ENCODE data around the gene A3GALT2. TPM values are rescaled to one million over a fixed set of nuclear protein-coding genes. Genes with fewer than 3 reads are reported as not detected.
A peak's percentile ranks its signal among the peaks of the same experiment; 100 is the strongest.

Gene A3GALT2
- total and polyA plus RNA-seq, 2 donors, result not detected

DNA sequence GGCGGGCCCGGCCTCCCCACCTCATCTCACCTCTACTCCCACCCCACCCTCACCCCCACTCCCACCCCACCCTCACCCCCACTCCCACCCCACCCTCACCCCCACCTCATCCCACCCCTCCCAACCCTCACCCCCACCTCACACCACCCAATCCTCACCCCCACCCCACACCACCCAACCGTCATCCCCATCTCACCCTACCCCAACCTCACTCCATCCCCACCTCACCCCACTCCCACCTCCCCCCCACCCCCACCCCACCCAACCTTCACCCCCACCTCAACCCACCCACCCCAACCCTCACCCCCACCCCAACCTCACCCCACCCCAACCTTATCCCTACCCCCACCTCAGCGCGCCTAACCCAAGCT, 13.4 kb downstream of the A3GALT2 start:
- Histone ChIP-seq H3K4me3 (ENCODE audit: low read depth, low read length) (no peak overlapping the region), H3K4me1 (ENCODE audit: insufficient read depth) (no peaks in the 10 kb centered on the region), H3K27ac (ENCODE audit: low read depth) (no peak overlapping the region), H3K36me3 (ENCODE audit: insufficient read depth) (no peaks in the 10 kb centered on the region)
- 88% methylated on average over 5 of the region's 5 CpGs for WGBS
- DNase-seq (ENCODE audit: extremely low spot score), result no peak

DNA sequence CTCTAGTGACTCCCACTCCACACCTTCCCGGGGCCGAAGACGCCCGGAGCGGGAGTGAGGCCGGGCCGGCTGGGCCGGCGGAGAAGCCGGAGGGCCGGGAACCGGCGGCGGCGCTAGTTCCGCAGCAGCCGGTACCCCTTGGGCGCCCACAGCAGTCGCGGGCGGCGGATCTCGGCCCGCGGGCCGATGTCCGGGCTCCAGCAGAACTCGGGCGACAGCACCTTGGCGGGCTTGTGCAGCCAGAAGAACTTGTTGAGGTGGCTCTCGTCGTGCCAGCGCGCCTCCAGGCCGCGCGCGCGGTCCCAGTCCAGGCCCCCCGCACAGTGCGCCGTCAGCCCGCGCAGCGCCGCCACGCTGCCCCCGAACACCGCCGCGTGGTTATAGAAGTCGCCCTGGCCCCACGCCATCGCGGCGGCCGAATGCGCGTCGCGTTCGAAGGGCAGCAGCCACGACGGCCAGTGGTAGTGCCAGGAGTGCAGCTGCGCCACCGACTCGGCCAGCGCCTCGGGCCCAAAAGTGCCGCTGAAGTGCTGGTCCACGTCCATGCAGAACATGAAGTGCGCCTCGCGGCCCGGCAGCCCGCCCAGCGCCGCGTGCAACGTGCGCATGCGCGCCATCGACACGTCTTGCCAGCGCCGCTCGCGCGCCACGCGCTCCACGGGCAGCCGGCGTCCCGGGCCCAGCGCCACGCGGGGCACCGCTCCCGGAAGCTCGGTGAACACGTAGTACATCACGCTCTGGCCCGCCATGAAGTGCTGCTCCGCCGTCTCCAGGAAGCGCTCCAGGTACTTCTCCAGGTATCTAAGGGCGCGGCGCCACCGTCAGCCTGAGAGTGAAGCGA, 14.0 kb downstream of the A3GALT2 start:
- WGBS, result 10% methylated on average over 113 of the region's 113 CpGs

DNA sequence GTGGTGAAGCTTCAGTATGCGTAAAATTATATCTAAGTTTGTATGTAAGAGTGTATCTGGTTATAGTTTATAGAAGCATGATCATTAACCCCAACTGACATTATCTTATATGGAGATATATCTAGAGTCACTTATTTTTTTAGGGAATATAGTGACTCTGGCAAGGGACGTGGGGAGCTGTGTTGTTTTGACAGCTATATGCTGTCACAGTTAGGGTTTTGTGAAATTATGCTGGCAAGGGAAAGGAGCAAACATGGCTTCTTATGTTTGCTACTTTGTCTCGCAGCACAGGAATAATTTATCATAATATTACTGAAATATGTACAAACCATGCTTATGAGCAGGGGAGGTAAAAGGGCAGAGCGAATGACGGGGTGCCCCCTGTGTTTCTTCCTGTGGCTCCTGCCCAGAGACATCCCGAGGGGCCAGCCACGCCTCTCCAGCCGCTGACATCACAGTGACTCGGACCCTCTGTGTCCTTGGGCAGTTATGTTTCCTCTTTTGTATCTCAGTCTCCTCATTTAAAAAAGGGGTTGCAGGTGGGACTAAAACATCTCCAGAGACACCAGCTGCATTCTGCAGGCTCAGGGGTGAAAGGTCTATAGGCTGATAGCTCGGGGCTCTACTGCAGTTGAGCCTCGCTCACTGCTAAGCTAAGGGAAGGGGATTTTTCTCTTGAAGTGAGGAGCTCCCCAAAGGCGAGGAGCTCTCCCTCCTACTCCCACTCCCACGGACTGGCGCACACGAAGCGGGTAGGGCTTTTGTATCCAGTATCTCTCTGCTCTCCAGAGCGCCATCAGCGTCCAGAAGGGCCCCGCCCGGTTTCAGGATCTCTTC, 14.9 kb downstream of the A3GALT2 start:
- DNase-seq (ENCODE audit: extremely low spot score), result no peak
- Histone ChIP-seq H3K4me1 (ENCODE audit: insufficient read depth) (no peaks in the 10 kb centered on the region), H3K4me3 (ENCODE audit: low read depth, low read length) (no peak overlapping the region), H3K27ac (ENCODE audit: low read depth) (no peak overlapping the region), H3K36me3 (ENCODE audit: insufficient read depth) (no peaks in the 10 kb centered on the region)
- 68% methylated on average over 20 of the region's 20 CpGs for WGBS

More for the DNA sequence above, 14.0 kb downstream of the A3GALT2 start:
- no peak overlapping the region for H3K27ac ChIP-seq (ENCODE audit: low read depth)
- no peak for DNase-seq (ENCODE audit: extremely low spot score)
- no peaks in the 10 kb centered on the region for H3K4me1 ChIP-seq (ENCODE audit: insufficient read depth)
- H3K4me3 ChIP-seq (ENCODE audit: low read depth, low read length), result no peak overlapping the region
- no peaks in the 10 kb centered on the region for H3K36me3 ChIP-seq (ENCODE audit: insufficient read depth)

- WGBS, result 98% methylated on average over 5 of the region's 5 CpGs
- H3K36me3 ChIP-seq (ENCODE audit: insufficient read depth), result no peaks in the 10 kb centered on the region
- H3K4me3 ChIP-seq (ENCODE audit: low read depth, low read length), result no peak overlapping the region
- DNase-seq (ENCODE audit: extremely low spot score), result no peak
- H3K4me1 ChIP-seq (ENCODE audit: insufficient read depth), result no peaks in the 10 kb centered on the region
- H3K27ac ChIP-seq (ENCODE audit: low read depth), result no peak overlapping the region
Observed at GRCh38 chr1:33305016-33305415, 15.9 kb downstream of the A3GALT2 start.

DNA sequence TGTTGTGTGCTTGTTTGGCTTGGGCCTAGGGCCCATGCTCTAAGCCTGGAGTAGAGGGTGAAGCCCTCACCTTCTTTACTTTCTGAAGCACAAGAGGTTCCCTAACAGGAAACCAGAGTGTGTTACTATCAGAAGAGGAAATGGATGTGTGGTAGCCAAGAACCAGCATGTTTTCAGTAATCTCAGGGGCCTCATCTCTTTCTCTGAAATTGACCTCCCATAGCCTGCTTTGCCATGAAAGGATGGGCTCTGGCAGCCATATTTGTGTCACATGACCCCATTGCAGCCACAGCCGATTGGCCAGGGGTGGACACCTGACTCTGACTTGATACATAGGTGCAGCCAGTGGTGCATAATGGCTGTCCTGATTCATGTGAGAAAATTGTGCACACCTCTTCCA, 18.6 kb downstream of the A3GALT2 start:
- WGBS, result 95% methylated on average over 1 of the region's 1 CpG
- no peaks in the 10 kb centered on the region for H3K4me1 ChIP-seq (ENCODE audit: insufficient read depth)
- DNase-seq (ENCODE audit: extremely low spot score), result no peak
- H3K4me3 ChIP-seq (ENCODE audit: low read depth, low read length), result no peak overlapping the region
- H3K36me3 ChIP-seq (ENCODE audit: insufficient read depth), result no peaks in the 10 kb centered on the region
- H3K27ac ChIP-seq (ENCODE audit: low read depth), result no peak overlapping the region

GRCh38 chr1:33301273-33301984, 19.5 kb downstream of the A3GALT2 start:
- DNase-seq (ENCODE audit: extremely low spot score), result no peak
- H3K36me3 ChIP-seq (ENCODE audit: insufficient read depth), result no peaks in the 10 kb centered on the region
- no peak overlapping the region for H3K27ac ChIP-seq (ENCODE audit: low read depth)
- H3K4me1 ChIP-seq (ENCODE audit: insufficient read depth), result no peaks in the 10 kb centered on the region
- H3K4me3 ChIP-seq (ENCODE audit: low read depth, low read length), result no peak overlapping the region
- WGBS, result 71% methylated on average over 4 of the region's 4 CpGs

DNA sequence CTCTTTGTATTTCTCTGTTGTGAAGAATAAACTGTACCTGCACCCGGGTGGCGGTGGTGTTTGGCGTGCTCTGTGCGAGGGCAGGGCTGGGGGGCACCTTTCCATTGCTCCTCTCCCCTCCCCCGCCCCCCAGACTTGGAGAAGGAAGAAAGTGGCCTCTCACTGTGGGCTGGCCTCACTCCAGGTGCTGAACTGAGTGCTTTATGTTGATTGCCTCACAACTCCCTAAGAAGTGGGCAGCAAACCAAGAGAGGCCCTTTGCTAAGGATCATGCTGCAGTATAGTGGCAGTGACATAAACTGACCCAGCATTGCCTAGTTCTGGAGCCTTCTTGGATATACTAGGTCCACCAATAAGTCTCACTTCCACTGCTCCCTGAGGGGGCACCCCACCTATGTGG, 20.2 kb downstream of the A3GALT2 start:
- no peak overlapping the region for H3K4me3 ChIP-seq (ENCODE audit: low read depth, low read length)
- 55% methylated on average over 5 of the region's 5 CpGs for WGBS
- no peak overlapping the region for H3K27ac ChIP-seq (ENCODE audit: low read depth)
- H3K4me1 ChIP-seq (ENCODE audit: insufficient read depth), result no peaks in the 10 kb centered on the region
- DNase-seq (ENCODE audit: extremely low spot score), result peak; percentile 49
- H3K36me3 ChIP-seq (ENCODE audit: insufficient read depth), result no peaks in the 10 kb centered on the region

- Histone ChIP-seq H3K27ac (ENCODE audit: low read depth) (no peak overlapping the region), H3K36me3 (ENCODE audit: insufficient read depth) (no peaks in the 10 kb centered on the region), H3K4me3 (ENCODE audit: low read depth, low read length) (no peak overlapping the region), H3K4me1 (ENCODE audit: insufficient read depth) (no peaks in the 10 kb centered on the region)
- WGBS, result 87% methylated on average over 15 of the region's 15 CpGs
- DNase-seq (ENCODE audit: extremely low spot score), result no peak
Observed at GRCh38 chr1:33299461-33300155, 21.3 kb downstream of the A3GALT2 start.

- DNase-seq (ENCODE audit: extremely low spot score), result no peak
- no peaks in the 10 kb centered on the region for H3K4me1 ChIP-seq (ENCODE audit: insufficient read depth)
- WGBS, result 73% methylated on average over 18 of the region's 18 CpGs
- H3K36me3 ChIP-seq (ENCODE audit: insufficient read depth), result no peaks in the 10 kb centered on the region
- H3K27ac ChIP-seq (ENCODE audit: low read depth), result no peak overlapping the region
- no peak overlapping the region for H3K4me3 ChIP-seq (ENCODE audit: low read depth, low read length)
Observed at GRCh38 chr1:33298623-33299277, 22.1 kb downstream of the A3GALT2 start.

GRCh38 chr1:33297911-33298622, 22.8 kb downstream of the A3GALT2 start:
- Histone ChIP-seq H3K4me1 (ENCODE audit: insufficient read depth) (no peaks in the 10 kb centered on the region), H3K36me3 (ENCODE audit: insufficient read depth) (no peaks in the 10 kb centered on the region)
- WGBS, result 96% methylated on average over 4 of the region's 4 CpGs

DNA sequence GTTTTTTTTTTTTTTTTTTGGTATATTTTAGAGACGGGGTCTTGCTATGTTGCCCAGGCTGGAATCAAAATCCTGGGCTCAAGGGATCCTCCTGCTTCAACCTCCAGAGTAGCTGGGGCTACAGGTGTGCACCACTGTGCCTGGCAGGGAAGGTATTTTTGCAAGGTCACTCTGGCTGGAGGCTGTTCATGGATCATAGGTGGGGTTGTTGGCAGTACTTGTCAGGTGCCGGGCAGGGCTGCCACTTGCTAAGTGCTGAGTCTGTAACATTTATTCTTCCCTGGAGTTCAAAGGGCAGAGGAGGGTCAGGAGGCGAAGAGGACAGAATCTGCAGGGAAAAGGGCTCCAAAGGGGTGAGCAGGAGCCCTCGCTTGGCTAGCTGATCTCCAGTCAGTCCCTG, 24.1 kb downstream of the A3GALT2 start:
- H3K36me3 ChIP-seq (ENCODE audit: insufficient read depth), result no peaks in the 10 kb centered on the region
- no peak overlapping the region for H3K4me3 ChIP-seq (ENCODE audit: low read depth, low read length)
- H3K27ac ChIP-seq (ENCODE audit: low read depth), result no peak overlapping the region
- WGBS, result 94% methylated on average over 4 of the region's 4 CpGs
- no peak for DNase-seq (ENCODE audit: extremely low spot score)
- H3K4me1 ChIP-seq (ENCODE audit: insufficient read depth), result no peaks in the 10 kb centered on the region

More at GRCh38 chr1:33297911-33298622, 22.8 kb downstream of the A3GALT2 start:
- no peak overlapping the region for H3K4me3 ChIP-seq (ENCODE audit: low read depth, low read length)
- DNase-seq (ENCODE audit: extremely low spot score), result no peak
- no peak overlapping the region for H3K27ac ChIP-seq (ENCODE audit: low read depth)

DNA sequence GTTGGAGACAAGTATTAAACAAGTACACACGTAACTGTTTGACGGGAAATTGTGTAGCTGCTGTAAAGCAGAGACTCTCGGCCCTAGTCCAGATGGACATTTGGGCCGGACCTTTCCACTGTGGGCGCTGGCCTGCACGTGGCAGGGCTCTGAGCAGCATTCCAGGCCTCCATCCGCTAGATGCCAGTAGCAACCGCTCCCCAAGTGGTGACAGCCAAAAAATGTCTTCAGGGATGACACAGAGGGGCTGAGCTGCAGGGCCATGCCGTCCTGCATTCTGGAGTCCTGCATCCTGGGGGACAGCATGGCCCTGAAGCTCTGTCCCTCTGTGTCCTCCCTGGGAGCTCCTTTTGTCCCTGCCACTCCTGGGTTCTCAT, 24.8 kb downstream of the A3GALT2 start:
- H3K36me3 ChIP-seq (ENCODE audit: insufficient read depth), result no peaks in the 10 kb centered on the region
- no peak overlapping the region for H3K4me3 ChIP-seq (ENCODE audit: low read depth, low read length)
- WGBS, result 82% methylated on average over 9 of the region's 9 CpGs
- H3K27ac ChIP-seq (ENCODE audit: low read depth), result no peak overlapping the region
- H3K4me1 ChIP-seq (ENCODE audit: insufficient read depth), result no peaks in the 10 kb centered on the region
- no peak for DNase-seq (ENCODE audit: extremely low spot score)

All from urinary bladder (tissue), 4 donors.